GM18508 (cell line): ENCODE measurements around the gene ABR.
"Not testable (repeated sequence)": the region's sequence is repeated elsewhere in the genome, so short reads cannot be mapped to it uniquely, and the experiment has no call there.

ENCODE experiments used
- ATAC-seq: cut with Tn5 transposase; IDR thresholded peaks from one replicate; pipeline ENCODE4 v1.9.1; 2021; ENCODE audit warnings: moderate number of reproducible peaks; ENCODE audit not compliant: insufficient read depth, unreplicated experiment

ABR gene

DNA sequence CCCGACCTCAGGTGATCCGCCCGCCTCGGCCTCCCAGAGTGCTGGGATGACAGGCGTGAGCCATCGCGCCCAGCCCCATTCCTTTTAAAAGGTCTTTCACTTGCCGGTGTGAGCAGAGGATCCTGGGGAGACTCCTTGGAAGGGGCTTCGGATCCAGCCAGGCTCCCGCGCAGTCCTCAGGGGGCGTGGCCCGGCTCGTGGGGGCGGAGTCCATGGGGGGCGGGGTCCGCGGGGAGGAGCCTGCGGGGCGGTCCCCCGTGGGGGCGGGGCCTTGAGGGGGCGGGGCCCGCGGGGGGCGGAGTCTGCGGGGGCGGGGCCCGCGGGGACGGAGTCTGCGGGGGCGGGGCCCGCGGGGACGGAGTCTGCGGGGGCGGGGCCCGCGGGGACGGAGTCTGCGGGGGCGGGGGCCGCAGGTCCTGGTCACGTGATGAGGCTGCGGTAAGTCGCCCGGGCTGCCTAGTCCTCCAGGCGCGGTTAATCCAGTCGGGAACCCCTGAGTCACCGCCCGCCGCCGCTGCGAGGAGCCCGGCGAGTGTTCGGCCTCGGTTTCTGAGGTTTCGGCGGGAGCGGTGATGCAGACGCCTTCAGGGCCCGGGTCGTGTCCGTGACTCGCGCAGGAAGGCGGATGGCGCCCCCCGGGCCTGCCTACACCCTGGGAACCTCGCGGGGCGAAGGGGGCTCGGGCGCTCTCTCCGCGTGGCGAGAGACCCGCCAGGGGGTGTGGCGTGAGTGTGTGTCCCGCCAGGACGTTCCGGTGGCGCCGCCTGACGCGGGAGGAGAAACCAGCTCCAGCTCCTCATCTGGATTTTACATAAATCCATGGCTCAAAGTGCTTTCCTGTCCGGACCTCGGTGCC lies 23.6 kb upstream of the ABR start:
- no peak for ATAC-seq

DNA sequence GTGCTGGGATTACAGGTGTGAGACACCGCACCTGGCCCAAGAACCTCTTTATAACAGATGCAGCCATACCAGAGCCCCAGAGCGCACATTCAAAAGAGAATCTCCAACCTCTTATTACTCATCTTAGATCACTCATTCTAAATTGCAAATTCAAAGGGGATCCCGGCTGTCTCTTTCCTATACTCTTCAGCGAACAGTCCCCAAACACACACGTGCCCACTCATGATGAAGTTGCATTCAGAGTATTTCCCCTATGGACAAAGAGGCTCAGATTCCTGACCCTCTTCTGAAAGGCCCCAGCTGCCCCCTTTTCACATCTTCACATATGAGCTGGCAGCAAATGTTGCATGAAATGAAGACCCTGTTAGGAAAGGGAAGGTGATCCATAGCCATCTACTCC lies 22.5 kb upstream of the ABR start:
- no peak for ATAC-seq

DNA sequence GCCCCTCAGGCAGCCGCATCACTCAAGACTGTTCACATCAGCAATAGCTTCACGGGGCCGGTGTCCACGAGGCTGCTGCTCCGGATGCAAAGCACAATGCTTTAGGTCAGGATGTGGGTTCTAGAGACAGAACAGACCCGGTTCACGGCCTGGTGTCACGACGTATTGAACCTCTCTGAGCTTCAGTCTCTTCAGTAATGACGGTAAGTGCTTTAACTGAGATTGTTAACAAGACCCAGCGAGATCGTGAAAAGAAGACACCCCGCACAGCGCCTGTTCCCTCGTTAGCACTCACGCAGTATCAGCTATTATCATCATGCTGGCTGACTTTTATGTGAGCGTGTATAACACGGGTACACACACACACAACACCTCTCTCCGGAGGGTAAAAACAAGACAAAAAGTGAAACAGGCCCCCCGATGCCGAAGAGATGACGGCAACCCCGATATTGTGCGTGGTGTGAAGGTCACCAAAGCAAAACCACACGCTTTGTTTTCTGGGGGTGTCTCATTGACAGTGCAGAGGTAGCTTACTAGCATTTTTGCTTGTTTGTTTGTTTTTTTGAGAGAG lies 21.4 kb upstream of the ABR start:
- ATAC-seq, result no peak

DNA sequence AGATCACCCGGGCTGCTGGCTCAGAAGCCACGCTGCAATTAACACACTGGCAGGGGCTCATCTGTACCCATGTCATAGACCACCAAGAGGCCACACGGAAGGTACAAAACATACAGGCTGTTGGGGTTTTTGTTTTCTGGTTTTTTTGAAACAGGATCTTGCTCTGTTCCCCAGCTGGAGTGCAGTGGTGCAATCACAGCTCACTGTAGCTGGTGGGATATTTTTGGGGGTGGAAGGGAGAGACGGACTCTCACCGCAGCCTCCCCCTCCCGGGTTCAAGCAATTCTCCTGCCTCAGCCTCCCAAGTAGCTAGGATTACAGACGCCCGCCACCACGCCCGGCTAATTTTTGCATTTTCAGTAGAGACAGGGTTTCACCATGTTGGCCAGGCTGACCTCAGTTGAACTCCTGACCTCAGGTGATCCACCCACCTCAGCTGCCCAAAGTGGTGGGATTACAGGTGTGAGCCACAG lies 19.5 kb upstream of the ABR start:
- ATAC-seq, result not testable (repeated sequence)

DNA sequence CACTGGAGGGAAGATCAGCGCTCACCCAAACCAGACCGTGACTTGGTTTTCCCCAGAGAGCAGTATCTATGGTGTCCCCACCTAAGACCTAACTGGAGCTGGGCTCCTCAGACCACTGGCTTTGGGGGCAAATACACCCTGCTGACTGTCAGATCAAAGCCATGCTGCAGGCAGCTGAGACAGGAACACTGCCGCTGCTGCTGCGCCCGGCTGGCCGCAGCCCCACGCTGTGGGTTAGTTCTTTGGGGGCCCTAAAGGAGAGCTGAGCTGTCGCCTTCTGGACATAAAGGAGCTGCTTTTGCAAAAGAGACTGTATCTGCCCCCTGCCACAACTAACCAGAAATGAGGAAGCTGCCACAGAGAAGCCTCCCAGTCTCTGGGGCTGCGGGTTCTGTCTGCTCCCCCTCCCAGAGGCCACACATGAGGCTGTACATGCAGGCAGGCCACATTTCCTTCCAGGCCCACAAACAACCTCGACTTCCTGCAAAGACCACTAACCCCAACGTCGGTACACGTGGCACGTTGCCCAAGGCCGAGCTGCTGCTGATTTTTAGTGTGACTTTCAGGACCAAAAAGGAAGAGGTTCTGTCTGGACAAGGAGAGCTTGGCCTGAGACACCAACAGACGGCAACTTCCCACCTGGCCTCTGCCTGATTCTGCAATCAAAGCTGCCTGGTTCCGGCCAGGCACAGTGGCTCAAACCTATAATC lies 18.2 kb upstream of the ABR start:
- no peak for ATAC-seq

DNA sequence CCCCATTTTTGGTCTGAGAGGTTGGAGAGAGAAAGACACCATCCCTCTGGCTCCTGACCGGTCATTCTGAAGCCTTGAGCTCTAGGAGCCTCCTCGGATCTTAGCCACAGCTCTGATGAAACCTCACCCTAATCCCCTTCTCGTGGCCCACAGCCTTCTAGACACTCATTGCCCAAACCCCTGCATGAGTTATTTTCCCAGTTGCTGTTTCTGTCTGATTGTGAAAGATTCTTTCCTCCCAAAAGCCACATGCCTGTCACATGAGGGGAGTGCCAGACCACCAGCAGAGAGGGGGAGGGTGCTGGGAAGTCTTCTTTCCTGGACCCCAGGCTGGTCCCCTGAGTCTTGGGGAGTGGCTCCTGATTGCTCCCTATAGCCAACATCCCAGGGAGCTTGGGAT lies 17.6 kb upstream of the ABR start:
- no peak for ATAC-seq

- ATAC-seq, result no peak
Measured at GRCh38 chr17:1196946-1197345, 17.2 kb upstream of the ABR start.

- ATAC-seq, result no peak
Measured at GRCh38 chr17:1192911-1193699, 13.3 kb upstream of the ABR start.

DNA sequence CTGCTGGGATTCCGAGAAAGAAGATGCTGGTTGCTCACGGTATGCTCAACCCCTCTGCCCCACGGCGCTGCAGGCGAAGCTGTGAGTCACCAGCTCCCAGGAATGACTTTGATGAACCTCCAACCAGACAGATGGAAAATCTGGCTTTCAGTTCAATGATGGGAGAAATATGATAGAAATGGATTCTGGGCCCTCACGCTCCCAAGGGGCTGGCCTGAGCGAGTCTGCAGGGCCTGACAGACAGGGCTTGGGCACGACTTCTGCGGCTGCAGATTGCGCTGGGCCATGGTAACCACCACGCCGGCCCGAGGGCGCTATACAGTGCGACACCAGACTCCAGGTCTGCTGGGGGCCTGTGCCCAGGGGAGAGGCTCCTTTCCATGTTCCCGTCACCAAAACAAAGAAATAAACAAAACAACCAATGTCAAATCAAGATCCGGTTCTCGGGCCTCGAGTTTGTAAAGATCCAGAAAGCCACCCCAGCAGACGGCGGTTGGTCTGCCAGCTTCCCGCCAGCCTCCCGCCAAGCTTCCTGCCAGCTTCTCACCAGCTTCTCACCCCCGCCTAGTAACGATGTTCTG lies 11.1 kb upstream of the ABR start:
- ATAC-seq, result no peak

DNA sequence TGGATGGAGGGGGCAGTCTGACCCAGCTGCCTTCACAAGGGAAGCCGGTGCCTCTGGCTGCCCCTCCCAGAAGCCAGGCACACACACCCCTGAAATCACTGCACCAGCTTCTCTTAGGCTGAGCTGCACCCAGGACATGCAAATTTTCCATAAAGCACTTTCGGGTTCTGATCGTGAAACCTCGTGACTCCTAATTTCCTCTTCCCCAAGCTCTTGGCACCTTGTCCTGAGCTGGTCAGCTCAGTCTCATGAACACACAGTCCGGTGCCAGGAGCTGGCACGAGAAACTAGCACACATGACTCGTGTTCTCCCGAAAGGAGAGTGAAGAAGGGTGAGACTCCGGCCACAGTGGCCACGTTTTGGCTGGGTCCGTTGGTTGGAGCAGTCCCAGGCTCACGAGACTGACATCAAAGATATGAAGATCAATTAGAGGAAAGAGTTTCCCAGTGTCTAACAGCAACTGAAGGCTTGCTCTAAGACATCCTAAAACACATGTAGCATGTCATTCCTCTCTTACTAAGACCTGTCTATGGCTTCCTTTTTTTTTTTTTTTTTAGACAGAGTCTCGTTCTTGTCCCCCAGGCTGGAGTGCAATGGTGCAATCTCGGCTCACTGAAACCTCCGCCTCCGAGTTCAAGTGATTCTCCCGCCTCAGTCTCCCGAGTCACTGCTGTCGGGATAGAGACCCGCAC lies 9.2 kb upstream of the ABR start:
- ATAC-seq, result no peak

- ATAC-seq, result no peak
Measured at GRCh38 chr17:1186923-1187771, 7.4 kb upstream of the ABR start.

DNA sequence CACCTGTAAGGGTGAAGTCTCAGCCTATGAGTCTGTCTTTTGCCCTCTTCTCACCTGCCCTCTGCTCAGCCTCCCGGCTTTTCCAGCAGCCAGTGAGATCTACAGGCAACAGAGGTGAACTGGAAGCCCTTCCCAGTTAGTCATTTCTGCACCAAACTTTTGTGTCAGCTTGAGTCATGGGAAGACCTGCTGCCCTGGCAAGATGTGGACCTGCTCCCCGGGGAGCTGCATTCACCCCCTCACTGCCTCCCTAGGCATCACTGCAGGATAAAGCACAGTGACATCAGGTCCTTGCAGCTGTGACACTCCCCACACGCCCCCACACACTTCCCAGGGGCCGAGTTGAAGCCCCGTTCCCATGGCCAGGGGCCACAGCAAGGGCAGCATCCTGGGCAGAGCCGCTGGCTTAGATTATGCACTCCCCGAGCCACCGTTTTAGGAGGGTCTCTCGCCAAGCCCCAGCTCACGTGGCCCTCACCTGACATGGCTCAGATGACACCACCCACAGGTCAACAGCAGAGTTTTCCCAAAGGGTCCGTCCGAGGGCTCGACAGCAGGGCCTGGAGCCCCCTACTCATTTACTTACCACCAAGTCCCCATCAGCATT lies 6.5 kb upstream of the ABR start:
- ATAC-seq, result no peak

GRCh38 chr17:1183171-1183873 lies 3.5 kb upstream of the ABR start:
- ATAC-seq, result no peak

DNA sequence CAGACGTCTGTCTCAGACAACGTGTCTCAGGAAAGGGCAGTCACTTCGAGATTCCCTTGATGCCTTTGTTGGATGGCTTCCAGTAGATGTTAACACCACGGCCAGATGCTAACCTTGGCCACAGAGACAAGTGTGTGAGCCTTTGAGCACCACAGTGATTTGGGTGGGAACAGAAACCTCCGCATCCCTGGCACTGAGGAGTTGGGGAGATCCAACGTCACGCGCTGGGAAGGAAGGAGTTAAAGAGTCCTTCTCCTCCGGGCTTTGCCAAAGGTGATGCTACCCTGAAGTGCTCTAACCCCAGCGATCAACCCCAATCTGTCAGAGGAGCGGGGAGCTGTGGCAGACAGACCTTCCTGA lies 3.0 kb upstream of the ABR start:
- no peak for ATAC-seq

GRCh38 chr17:1181753-1182137 lies 2.0 kb upstream of the ABR start:
- ATAC-seq, result no peak

DNA sequence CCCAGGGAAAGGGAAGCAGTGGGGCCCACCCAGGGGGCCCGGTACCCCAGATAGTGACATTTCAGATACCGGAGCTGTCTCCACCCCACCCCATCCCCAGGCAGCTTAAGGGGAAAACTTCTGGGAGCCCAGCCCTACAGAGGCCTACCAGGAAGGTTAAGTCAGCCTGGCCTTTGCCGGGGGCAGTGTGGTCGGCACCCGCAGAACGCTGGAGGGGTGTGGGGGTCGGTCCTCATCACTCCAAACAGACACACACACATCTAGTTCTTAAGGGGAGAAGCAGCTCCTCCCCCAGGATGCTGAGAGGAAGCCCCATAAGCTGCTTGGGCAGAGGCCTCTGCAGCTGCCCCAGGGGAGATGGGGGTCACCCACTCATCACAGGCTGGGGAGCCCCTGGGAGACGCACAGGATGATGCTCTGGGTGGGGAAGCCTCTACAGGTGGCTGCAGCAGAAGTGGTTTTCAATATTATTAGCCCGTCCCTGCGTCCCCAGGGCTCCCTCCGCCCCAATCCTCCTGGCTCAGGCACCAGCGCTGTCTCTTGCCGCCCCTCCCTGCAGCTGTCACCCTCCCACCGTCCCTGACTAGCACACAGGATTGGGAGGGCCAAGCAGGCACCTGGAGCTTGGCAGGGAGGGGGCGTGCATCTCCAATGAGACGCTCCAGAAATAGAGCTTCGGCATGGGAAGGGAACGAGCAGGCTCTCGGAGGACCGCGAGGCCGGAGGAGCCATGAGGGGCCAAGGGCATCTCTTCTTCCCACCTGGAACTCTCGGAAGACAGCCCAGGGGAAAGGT lies 1.4 kb upstream of the ABR start:
- no peak for ATAC-seq
